SK-N-MC (cell line): ENCODE measurements around the gene PGBD1.

Experiments
- EZH2 ChIP-seq: fragments of 200-600 bp; sonication (generic); IDR thresholded peaks from one replicate; pipeline ENCODE4 v1.6.1; 2017; ENCODE audit warnings: antibody characterized with exemption
- FOXP2 ChIP-seq: optimal IDR thresholded peaks from 2 replicates; pipeline ENCODE3; 2011; ENCODE audit warnings: mild to moderate bottlenecking, moderate library complexity; ENCODE audit not compliant: insufficient read depth; ENCODE audit errors: extremely low read length, control extremely low read depth
- POLR2AphosphoS5 ChIP-seq: IDR thresholded peaks from 2 replicates; pipeline ENCODE4 v1.6.1; 2012; ENCODE audit warnings: mild to moderate bottlenecking, low read depth, low read length, borderline replicate concordance

DNA sequence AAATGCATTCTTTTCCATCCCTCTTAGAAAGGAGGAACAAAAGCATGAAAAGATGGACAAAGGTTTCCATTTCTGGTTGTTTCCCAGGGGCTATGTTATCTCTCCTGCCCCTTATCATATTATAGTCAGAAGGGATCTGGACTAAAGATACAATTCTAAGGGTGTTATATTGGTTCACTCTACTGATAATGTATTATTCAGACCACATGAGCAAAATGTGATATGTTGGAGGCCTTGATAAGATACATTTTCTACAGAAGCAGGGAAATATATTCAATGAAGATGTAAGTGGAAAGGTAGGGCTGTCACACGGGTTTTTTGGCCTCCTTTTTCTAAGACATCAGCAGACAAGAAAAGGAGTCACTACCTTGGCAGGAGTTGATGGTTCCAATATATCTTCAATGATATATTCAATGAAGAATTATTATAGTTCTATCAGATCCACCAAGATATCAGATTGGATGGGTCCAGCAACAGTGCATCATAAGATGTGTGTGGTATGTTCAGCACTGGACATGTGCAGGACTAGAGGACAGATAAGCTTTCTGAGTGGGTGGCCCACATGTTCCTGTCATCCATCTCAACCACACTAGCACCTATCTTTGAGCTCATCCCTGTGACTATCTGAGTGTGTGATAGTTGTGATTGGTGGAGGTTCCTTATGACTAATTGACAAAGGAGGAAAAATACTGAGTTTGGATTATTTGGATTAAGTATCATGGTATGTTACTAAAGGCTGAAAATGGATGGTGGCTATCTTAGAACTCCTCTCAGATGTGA lies 62.7 kb downstream of the PGBD1 start:
- no peak for TF ChIP-seq POLR2AphosphoS5
- no peak for TF ChIP-seq EZH2
- no peak for TF ChIP-seq FOXP2
